HG03196 (cell line): Measurements from ENCODE around the gene GPLD1.
"Not testable (repeated sequence)": the region's sequence is repeated elsewhere in the genome, so short reads cannot be mapped to it uniquely, and the experiment has no call there.

Experiments used
- ATAC-seq: cut with Tn5 transposase; IDR thresholded peaks from one replicate; pipeline ENCODE4 v1.9.1; 2021; ENCODE audit not compliant: unreplicated experiment

Gene GPLD1

DNA sequence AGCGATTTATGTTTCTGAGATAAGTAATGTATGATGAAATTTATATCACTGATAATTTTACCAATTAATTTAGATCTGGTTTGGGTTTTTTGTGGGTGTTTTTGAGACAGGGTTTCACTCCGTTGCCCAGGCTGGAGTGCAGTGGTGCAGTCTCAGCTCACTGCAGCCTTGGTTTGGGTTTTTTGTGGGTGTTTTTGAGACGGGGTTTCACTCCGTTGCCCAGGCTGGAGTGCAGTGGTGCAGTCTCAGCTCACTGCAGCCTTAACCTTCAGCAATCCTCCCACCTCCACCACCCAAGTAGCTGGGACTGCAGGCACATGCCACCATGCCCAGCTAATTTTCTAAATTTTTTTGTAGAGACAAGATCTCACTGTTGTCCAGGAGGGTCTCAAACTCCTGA is 73.6 kb downstream of the GPLD1 start:
- ATAC-seq, result peak; percentile 59

GRCh38 chr6:24414531-24414930 is 74.8 kb downstream of the GPLD1 start:
- ATAC-seq, result not testable (repeated sequence)

DNA sequence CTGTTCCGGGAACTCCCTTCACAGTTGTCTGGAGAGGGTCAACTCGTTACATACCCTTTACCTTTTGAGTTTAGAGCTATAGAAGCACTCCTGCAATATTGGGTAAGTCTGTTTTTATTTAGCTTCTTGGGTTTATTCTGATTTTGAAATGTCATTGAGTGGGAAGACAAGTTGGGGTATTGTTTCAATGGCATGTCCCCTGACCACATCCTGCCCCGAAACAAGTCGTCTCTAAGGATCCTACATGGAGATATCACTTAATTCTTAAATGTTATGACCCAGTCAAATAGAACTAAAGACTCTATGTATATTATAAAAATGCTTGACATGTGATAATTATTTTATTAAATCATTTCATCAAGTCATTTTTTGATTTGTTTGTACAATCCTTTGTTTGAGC is 77.1 kb downstream of the GPLD1 start:
- no peak for ATAC-seq

DNA sequence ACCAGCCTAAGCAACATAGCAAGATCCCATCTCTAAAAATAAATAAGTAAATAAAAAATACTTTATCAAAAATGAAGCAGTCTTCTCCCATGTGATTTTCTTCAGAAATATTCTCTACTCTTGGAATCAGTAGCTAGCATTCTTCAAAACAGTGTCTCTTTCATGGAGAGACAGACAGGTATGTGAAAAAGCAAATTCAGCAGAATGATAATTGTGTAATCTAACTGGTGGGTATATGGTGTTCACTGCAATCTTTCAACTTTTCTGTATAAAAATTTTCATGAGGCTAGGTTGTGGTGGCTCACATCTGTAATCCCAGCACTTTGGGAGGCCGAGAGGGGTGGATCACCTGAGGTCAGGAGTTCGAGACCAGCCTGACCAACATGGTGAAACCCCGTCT is 78.8 kb downstream of the GPLD1 start:
- ATAC-seq, result no peak

GRCh38 chr6:24408719-24409410 is 80.5 kb downstream of the GPLD1 start:
- ATAC-seq, result peak; percentile 75

DNA sequence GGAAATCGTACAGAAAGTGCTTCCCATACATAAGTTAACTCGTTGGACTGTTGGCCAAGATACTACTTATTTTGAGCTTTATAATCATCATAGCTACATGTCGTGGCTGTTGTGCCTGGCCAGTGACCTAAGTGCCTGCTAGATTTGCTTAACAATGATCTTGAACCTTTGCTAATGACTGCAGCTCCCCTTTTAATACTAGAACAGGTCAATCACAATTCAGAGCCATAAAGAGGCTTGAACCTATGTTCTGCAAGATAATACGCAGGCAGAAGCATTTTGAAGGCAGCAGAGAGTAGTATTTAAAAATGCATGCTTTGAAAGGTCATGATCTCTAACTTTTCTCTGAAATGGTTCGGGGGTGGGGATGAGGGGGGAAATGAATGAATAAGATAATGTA is 84.1 kb downstream of the GPLD1 start:
- no peak for ATAC-seq

DNA sequence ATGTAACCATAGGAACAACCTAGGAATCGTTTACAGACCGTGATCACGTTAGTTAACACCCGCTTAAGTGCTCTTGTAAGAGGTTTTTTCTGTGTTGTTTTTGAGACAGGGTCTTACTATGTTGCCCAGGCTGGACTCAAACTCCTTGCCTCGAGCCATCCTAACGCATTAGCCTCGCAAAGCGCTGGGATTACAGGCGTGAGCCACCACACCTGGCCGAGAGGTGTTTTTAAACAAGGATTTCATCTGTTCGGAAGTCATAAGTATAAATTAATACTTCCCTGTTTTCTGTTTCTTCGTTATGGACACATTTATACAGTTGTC is 85.9 kb downstream of the GPLD1 start:
- no peak for ATAC-seq

DNA sequence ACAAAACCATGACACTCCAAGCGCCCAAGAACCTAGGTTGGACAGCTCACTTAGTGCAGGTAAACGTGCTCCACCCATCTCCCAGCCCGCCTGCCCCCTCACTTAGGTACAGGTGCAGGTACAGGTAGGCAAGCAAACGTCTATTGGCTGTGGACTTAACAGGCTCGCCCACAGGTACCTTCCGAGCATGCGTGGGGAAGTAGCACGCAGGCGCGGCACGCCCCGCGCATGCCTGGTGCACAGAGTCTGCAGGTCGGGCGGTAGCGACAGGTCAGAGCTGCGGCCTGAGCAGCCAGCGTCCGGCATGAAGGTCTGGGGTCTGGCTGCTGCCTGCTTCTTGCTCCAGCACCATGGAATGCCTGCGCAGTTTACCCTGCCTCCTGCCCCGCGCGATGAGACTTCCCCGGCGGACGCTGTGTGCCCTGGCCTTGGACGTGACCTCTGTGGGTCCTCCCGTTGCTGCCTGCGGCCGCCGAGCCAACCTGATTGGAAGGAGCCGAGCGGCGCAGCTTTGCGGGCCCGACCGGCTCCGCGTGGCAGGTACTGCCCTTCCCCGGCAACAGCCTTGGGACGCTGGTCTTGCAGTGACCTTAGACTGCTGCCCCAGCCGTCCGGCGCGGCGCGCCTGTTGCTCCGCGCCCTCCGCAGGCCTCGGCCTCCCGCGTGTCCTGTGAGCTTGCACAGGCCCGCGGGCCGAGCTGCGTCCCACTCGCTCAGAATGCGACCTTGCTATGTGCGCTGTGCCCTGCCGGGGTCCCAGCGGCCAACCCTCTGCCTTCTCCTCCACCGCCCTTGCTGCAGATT is 86.5 kb downstream of the GPLD1 start, which contains the start of gene MRS2:
Gene MRS2 (plus strand): TSS at position 240 of the 804 bp plus-strand sequence. CDS start 111 bp downstream, at position 351.
- peak; percentile 95 for ATAC-seq

GRCh38 chr6:24401458-24401857 is 87.9 kb downstream of the GPLD1 start:
- no peak for ATAC-seq

- not testable (repeated sequence) for ATAC-seq
Observed at GRCh38 chr6:24400045-24401039, 89.0 kb downstream of the GPLD1 start.

DNA sequence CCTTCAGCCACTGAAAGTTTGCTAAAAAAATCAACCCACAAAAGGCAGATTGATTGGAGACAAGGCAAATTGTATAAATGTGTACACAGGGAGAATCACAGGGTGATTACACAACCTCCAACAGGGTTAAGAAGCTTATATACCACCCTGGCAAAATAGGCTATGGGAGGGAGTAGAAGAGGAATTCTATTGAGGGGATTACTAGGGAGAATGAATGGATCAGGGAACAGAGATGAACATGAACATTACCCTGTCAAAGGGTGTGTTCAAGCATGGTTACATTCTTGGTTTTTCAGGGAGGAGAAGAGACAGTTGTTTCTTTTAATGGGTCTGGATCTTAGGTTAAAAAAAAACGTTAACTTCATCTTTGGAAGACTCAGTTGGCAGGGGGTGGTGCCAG is 91.7 kb downstream of the GPLD1 start:
- ATAC-seq, result no peak

GRCh38 chr6:24396824-24397223 is 92.6 kb downstream of the GPLD1 start:
- no peak for ATAC-seq

DNA sequence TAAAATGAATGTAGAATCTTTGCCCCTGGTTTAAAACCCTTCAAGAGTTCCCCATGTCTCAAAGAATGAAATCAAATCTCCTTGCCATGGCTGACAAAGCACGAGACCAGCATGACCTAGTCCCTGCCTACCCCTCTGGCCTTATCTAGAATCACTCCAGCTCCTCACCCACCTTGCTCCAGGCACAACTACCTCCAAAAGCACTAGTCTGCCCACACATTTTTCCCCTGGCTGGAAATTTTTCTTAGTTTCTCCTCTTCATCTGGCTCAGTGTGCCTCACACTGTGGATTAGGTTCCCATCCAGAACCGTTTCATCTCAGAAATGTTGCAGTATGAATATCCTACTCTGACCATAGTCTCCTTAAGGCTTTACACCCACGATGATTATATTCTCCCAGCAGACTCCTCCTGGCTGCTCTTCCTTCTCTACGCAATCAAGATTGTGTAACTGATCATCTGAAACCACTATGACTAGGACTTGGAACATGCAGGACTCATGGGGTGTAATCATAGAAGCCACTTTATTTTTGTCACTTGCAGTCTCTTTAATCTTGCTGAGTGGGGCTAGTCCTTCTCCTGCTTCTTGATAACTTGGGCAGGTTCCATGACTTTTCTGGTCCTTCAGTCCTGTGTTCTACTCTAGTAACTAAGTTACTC is 94.5 kb downstream of the GPLD1 start:
- ATAC-seq, result no peak

GRCh38 chr6:24394061-24394779 is 95.2 kb downstream of the GPLD1 start:
- ATAC-seq, result no peak

- peak; percentile 84 for ATAC-seq
Observed at GRCh38 chr6:24391756-24392405, 97.5 kb downstream of the GPLD1 start.

DNA sequence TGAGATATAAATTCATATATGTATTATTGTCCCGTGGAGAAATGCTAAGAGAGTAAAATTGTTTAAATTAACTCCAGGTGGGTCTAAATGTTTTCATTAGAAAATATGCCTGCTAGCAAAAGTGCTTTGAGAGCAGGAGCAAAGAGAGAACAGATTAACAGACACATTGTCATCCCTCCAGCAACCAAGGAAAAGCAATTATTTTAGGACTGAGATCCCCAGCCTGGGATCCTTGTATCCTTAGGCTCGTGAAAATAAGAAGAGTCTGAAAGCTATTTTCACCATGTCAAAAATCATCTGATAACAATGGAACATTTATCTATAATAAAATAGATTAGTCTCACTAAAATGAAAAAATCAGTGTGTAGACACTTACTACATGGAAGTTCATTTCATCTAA is 98.2 kb downstream of the GPLD1 start:
- ATAC-seq, result no peak

- ATAC-seq, result no peak
Observed at GRCh38 chr6:24387818-24388217, 101.6 kb downstream of the GPLD1 start.

DNA sequence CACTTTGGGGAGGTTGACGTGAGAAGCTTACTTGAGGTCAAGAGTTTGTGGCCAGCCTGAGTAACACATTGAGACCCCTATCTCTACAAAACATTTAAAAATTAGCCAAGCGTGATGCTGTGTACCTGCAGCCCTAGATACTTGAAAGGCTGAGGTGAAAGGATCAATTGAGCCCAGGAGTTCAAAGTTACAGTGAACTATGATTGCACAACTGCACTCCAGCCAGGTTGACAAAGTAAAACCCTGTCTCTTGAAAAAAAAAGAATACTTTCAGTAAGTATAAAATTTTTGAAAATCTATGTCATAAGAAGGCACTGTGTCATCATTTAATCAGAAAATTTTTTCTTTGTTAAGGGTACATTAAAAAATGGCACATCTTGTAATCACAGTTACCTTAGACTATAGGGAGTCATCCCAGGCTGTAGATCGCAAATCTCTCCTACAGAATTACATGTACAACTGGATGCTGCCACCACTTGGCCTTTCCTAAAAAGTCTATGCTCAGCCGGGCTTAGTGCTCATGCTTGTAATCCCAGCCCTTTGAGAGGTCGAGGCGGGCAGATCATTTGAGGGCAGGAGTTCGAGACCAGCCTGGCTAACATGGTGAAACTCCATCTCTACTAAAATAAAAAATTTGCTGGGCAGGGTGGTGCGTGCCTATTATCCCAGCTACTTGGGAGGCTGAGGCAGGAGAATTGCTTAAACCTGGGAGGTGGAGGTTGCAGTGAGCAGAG is 103.7 kb downstream of the GPLD1 start:
- no peak for ATAC-seq
